ENCODE data around the gene USP47.

Gene USP47

GRCh38 chr11:11841723-11842420 lies at the start of gene USP47:
Gene USP47 (plus strand): TSS chr11:11841972. CDS start chr11:11842186, 214 bp downstream.
- peak; percentile 80 to 87 for DNase-seq

GRCh38 chr11:11793073-11793472 lies 48.7 kb upstream of the USP47 start:
- no peak for DNase-seq

GRCh38 chr11:11798586-11799438 lies 43.0 kb upstream of the USP47 start:
- DNase-seq, result peak; percentile 68 to 78

GRCh38 chr11:11805228-11805627 lies 36.5 kb upstream of the USP47 start:
- no peak for DNase-seq

GRCh38 chr11:11806074-11806473 lies 35.7 kb upstream of the USP47 start:
- DNase-seq, result no peak

GRCh38 chr11:11806586-11806985 lies 35.2 kb upstream of the USP47 start:
- no peak for DNase-seq

- no peak for DNase-seq
Observed at GRCh38 chr11:11807811-11808782, 33.7 kb upstream of the USP47 start.

GRCh38 chr11:11808992-11809615 lies 32.7 kb upstream of the USP47 start:
- DNase-seq, result no peak

GRCh38 chr11:11810764-11811726 lies 30.7 kb upstream of the USP47 start:
- no peak for DNase-seq

- DNase-seq, result no peak
Observed at GRCh38 chr11:11813288-11813962, 28.3 kb upstream of the USP47 start.

GRCh38 chr11:11814614-11815452 lies 26.9 kb upstream of the USP47 start:
- no peak for DNase-seq

GRCh38 chr11:11816511-11817314 lies 25.1 kb upstream of the USP47 start:
- DNase-seq, result no peak

GRCh38 chr11:11817957-11818356 lies 23.8 kb upstream of the USP47 start:
- DNase-seq, result no peak

GRCh38 chr11:11818529-11819121 lies 23.1 kb upstream of the USP47 start:
- no peak for DNase-seq

GRCh38 chr11:11821899-11822298 lies 19.9 kb upstream of the USP47 start:
- no peak for DNase-seq

GRCh38 chr11:11822946-11823345 lies 18.8 kb upstream of the USP47 start:
- no peak for DNase-seq

GRCh38 chr11:11826260-11826659 lies 15.5 kb upstream of the USP47 start:
- no peak for DNase-seq

GRCh38 chr11:11827272-11827671 lies 14.5 kb upstream of the USP47 start:
- no peak for DNase-seq

All from NCI-H1930 (cell line).